Kidney (tissue), 14 donors: ENCODE results near the gene PAEP. TPM values are rescaled to one million over a fixed set of nuclear protein-coding genes. Genes with fewer than 3 reads are reported as not detected.

ENCODE experiments used
- DNase-seq, 5 donors: peaks; one replicate each; pipeline ENCODE4 v3.0.0-alpha.2; 2013 to 2020
- FAIRE-seq: peaks from 2 replicates; lab custom pipeline; 2012; peaks lifted over from hg19 to GRCh38; lab: Jason Lieb, UNC
- H3K27ac ChIP-seq, 2 donors: one replicate each; pipeline ENCODE4 v1.7.0; 2013; ENCODE audit warnings: low read depth in 2 of 2, low read length in 2 of 2, inconsistent platforms in 1 of 2
- H3K27me3 ChIP-seq: one replicate; pipeline ENCODE4 v1.7.1; 2013; ENCODE audit warnings: low read length, inconsistent platforms; ENCODE audit not compliant: control insufficient read depth, insufficient read depth
- H3K36me3 ChIP-seq, 3 donors: one replicate each; pipeline versions ENCODE4 v1.7.0 to v1.7.1; 2013; ENCODE audit warnings: low read length in 3 of 3, control low read depth in 1 of 3, inconsistent platforms in 1 of 3; ENCODE audit not compliant: insufficient read depth in 3 of 3, control insufficient read depth in 2 of 3
- H3K4me1 ChIP-seq, 3 donors: one replicate each; pipeline versions ENCODE4 v1.7.0 to v1.7.1; 2013; ENCODE audit warnings: low read length in 3 of 3, inconsistent platforms in 1 of 3, low read depth in 1 of 3; ENCODE audit not compliant: control insufficient read depth in 2 of 3, insufficient read depth in 2 of 3
- H3K4me3 ChIP-seq, 3 donors: one replicate each; pipeline versions ENCODE4 v1.7.0 to v1.8.1; 2013; ENCODE audit warnings: low read length in 3 of 3, control low read depth in 1 of 3, inconsistent platforms in 1 of 3
- H3K9ac ChIP-seq, 3 donors: one replicate each; pipeline versions ENCODE4 v1.7.0 to v1.7.1; 2013; ENCODE audit warnings: low read length in 3 of 3, control low read depth in 1 of 3, inconsistent platforms in 1 of 3
- H3K9me3 ChIP-seq, 3 donors: one replicate each; pipeline versions ENCODE4 v1.7.0 to v1.7.1; 2013; ENCODE audit warnings: low read length in 3 of 3, control low read depth in 1 of 3, inconsistent platforms in 1 of 3; ENCODE audit not compliant: control insufficient read depth in 2 of 3, insufficient read depth in 1 of 3
- intact Hi-C: fragments of 100-400 bp; cut with DNase I; formaldehyde crosslinking; loops from one replicate; pipeline ENCODE4 v1.11.1; 2022
- polyA plus RNA-seq: library from polyadenylated mRNA; stranded (reverse); fragments of 350-450 nt; fragmentation: Illumina TruSeq; extraction: RNeasy Lipid Tissue Mini Kit (QIAGEN cat#74804); gene quantifications from one replicate; pipeline ENCODE4 v1.2.3, GENCODE V29; 2014; ENCODE audit warnings: low read depth, low replicate concordance; ENCODE audit not compliant: insufficient read depth
- total RNA-seq: library from RNA; stranded (reverse); fragmentation: NEBNext Ultra II Directional; extraction: Animal tissue kit (Norgen Biotek cat#: 25700); gene quantifications from one replicate; pipeline ENCODE4 v1.2.1, GENCODE V29; 2021
- TF ChIP-seq, protein P1 (sequence below): IDR thresholded peaks from 3 replicates; pipeline ENCODE4 v1.5.1; 2012; ENCODE audit warnings: mild to moderate bottlenecking, moderate library complexity, borderline replicate concordance; ENCODE audit not compliant: insufficient read depth; ENCODE audit errors: extremely low read depth
- donor health status: control.
- donor health status: control.
- donor health status: control.
- donor health status: control.
- donor health status: control.
- donor health status: DM: yes; HTN: yes; CAD: no.
- donor health status: Normal renal cell carcinoma (clear cell type).

PAEP gene
- total and polyA plus RNA-seq, 2 donors from 2014 or later: not detected

DNA sequence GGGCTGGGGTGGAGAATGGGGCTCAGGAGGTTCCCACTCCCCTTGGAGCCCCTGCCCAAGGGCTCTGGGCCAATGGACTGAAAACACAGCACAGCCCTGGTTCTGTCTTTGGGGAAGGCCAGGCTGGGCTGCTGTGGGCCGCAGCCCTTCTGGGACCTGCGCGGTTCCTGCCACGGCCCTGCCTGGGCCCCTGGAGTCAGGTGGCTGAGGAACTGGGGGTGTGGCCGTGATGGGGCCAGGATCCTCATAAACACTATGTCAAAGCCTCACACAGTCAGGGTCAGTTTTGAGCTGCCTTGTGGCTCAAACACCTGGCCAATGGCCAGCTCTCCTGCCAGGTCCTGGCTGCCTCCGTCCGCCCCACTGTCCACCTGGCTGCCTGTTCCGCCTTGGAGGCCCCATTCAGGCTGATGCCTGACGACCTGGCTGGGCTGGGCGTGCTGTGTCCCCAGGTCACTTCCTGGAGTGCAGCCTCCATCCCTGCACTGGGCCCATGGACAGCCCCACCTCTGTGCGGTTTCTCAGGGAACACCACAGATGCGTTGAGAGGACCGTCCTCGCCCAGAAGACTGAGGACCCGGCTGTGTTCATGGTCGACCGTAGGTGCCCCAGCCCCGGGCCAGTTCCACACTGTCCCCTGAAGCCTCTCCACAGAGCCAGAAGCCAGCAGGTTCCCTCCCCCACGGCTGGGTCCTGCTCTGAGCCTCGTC, 27.5 kb downstream of the PAEP start:
- FAIRE-seq (no peak), DNase-seq (peak in 1 of 5 donors; percentile 55)
- Histone ChIP-seq H3K9ac (no peak overlapping the region), H3K4me1 (no peaks in the 10 kb centered on the region), H3K4me3 (no peak overlapping the region), H3K9me3 (no peaks in the 10 kb centered on the region), H3K27ac (no peak overlapping the region), H3K36me3 (no peaks in the 10 kb centered on the region), H3K27me3 (no peaks in the 10 kb centered on the region)
- TF ChIP-seq, protein P1, sequence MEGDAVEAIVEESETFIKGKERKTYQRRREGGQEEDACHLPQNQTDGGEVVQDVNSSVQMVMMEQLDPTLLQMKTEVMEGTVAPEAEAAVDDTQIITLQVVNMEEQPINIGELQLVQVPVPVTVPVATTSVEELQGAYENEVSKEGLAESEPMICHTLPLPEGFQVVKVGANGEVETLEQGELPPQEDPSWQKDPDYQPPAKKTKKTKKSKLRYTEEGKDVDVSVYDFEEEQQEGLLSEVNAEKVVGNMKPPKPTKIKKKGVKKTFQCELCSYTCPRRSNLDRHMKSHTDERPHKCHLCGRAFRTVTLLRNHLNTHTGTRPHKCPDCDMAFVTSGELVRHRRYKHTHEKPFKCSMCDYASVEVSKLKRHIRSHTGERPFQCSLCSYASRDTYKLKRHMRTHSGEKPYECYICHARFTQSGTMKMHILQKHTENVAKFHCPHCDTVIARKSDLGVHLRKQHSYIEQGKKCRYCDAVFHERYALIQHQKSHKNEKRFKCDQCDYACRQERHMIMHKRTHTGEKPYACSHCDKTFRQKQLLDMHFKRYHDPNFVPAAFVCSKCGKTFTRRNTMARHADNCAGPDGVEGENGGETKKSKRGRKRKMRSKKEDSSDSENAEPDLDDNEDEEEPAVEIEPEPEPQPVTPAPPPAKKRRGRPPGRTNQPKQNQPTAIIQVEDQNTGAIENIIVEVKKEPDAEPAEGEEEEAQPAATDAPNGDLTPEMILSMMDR: no peak
- intact Hi-C loops: no loop called here

DNA sequence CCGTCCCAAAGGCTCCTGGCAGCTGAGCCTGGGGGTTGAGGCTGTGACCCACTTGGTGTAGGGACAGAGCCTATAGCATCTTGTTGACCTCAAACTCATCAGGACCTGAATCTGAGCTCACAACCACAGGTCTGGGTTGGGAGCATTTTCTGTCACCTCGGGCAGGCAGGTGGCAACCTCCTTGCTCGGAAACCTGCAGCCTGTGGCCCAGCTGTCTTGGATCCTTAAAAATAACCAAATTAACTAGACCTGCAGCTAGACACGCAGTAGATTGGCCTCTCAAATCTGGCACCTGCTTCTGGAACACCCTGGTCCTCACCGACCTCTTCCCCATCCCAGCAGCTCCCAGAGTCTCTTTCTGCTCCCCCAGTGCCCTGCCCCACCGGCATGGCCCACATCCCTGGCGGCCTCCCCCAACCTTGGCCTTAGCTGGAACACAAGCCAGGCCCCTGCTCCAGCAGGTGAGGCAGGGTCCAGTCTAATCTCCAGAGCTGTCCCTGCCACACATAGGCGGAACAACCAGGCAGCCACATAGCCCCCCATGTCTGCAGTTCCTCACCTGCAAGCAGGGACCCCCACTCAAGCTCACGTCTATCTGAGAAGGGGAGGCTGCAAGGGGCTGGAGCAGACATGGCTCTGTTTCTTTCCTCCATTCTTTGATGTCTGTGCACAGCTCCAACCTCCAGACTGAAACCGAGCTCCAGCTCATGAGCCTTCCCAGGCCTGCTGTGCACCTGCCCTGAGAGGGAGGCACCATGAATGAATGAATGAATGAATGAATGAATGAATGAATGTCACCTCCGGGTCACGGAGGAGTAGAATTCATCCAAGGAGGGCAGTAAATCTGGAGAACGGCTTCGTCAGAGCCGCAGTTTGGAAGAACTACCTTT, 28.3 kb downstream of the PAEP start:
- Histone ChIP-seq H3K36me3 (no peaks in the 10 kb centered on the region), H3K27me3 (no peaks in the 10 kb centered on the region), H3K9ac (no peak overlapping the region)

DNA sequence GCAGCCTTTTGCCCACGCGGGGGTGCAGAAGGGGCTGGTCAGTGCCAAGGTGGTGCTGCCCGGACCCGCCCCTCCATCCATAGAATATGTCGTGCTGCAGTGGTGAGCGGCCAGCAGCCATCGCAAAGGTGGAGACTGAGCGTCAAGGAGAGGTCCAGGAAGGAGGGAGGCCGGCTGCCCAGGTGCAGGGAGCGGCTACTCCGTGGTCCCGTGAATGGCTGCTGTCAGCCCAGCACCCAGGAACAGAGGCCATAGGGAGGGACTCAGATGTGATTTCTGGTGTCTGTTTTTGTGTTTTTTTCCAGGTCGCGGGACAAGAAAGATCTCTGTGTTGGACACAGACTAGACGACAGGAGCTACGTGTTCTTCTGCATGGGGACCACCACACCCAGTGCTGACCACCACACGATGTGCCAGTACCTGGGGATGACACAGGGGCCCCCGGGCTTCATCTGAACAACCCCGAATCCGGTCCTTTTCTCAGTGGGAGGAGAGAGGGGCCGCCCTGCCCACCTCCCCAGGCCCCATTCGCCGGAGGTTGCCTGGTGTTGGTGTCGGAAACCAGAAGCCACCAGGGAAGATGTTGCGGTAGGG, 29.0 kb downstream of the PAEP start:
- Histone ChIP-seq H3K9me3 (peaks cover 0 to 5% (median 0%) of the 10 kb centered on the region in 3 donors), H3K4me1 (no peaks in the 10 kb centered on the region), H3K27ac (no peak overlapping the region), H3K27me3 (no peaks in the 10 kb centered on the region), H3K4me3 (no peak overlapping the region), H3K9ac (no peak overlapping the region), H3K36me3 (no peaks in the 10 kb centered on the region)
- intact Hi-C loops: no loop called here
- no peak for FAIRE-seq
- TF ChIP-seq, protein P1: no peak
- peak in 1 of 5 donors; percentile 66 for DNase-seq

More for the DNA sequence above, 28.3 kb downstream of the PAEP start:
- H3K4me1 ChIP-seq: no peaks in the 10 kb centered on the region
- DNase-seq: no peak
- intact Hi-C loops: no loop called here
- no peak for FAIRE-seq
- H3K9me3 ChIP-seq: peaks cover 0 to 3% (median 0%) of the 10 kb centered on the region in 3 donors
- no peak overlapping the region for H3K27ac ChIP-seq
- TF ChIP-seq, protein P1: no peak
- no peak overlapping the region for H3K4me3 ChIP-seq
